AG04450 (cell line): ENCODE measurements around the gene SWT1. TPM values are rescaled to one million over a fixed set of nuclear protein-coding genes. Genes with fewer than 3 reads are reported as not detected.
"Not testable (repeated sequence)": the region's sequence is repeated elsewhere in the genome, so short reads cannot be mapped to it uniquely, and the experiment has no call there.

ENCODE experiments used
- CTCF ChIA-PET: fragments of 300-600, 350-600 bp; formaldehyde crosslinking; extraction: SDS; loops from one replicate; lab custom pipeline; 2022; ENCODE audit warnings: antibody characterized with exemption, inconsistent platforms; lab: Charles Lee
- POLR2A ChIA-PET: fragments of 350-600 bp; formaldehyde crosslinking; extraction: SDS; loops from one replicate; lab custom pipeline; 2021; ENCODE audit warnings: antibody characterized with exemption, inconsistent platforms; lab: Yijun Ruan, JAX
- DNase-seq: peaks from one replicate; pipeline ENCODE4 v3.0.0-alpha.2; 2011; ENCODE audit warnings: low read depth, low spot score
- H3K27ac ChIP-seq: one replicate; pipeline ENCODE4 v1.5.1; 2012; ENCODE audit warnings: low read depth, low read length, control low read depth
- H3K27me3 ChIP-seq: one replicate; pipeline ENCODE4 v1.6.0; 2012; ENCODE audit warnings: low read length; ENCODE audit not compliant: control insufficient read depth, insufficient read depth
- H3K4me3 ChIP-seq: 2 replicates; pipeline ENCODE4 v1.5.1; 2011; ENCODE audit warnings: mild to moderate bottlenecking, low read depth, low read length, control low read depth
- H3K9me3 ChIP-seq: 2 replicates; pipeline ENCODE4 v1.5.1; 2012; ENCODE audit warnings: low read length; ENCODE audit not compliant: control insufficient read depth, insufficient read depth
- polyA plus RNA-seq: library from polyadenylated mRNA; depleted of rRNA; stranded (reverse); fragments of >200 nt; gene quantifications from 2 replicates; pipeline ENCODE4 v1.2.3, GENCODE V29; 2011
- TF ChIP-seq, protein P1 (sequence below): IDR thresholded peaks from 2 replicates; pipeline ENCODE4 v1.5.1; 2011; ENCODE audit warnings: low read depth, low read length, control low read depth, inconsistent platforms

Gene SWT1
- polyA plus RNA-seq, 1 experiment = 3.6 TPM

DNA sequence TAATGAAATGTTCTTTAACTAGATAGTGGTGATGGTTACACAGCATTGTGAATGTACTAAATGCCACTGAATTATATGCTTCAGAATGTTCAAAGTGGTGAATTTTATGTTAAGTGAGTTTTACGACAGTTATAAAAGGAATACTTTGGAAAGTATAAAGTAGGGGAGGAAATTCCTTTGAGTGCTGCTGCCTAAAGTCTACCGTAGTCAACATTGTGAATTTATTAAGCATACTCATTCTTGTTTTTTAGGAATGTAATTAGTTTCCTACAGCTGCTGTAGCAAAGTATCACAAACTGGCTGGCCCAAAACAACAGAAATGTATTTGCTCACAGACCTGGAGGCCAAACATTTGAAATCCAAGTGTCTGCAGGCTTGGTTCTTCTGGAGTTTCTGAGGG, 73.0 kb downstream of the SWT1 start:
- H3K27me3 ChIP-seq = no peaks in the 10 kb centered on the region
- H3K4me3 ChIP-seq = no peak overlapping the region
- DNase-seq = no peak
- H3K27ac ChIP-seq = no peak overlapping the region
- ChIA-PET CTCF (no interaction called here), POLR2A (no interaction called here)
- no peaks in the 10 kb centered on the region for H3K9me3 ChIP-seq
- TF ChIP-seq, protein P1, sequence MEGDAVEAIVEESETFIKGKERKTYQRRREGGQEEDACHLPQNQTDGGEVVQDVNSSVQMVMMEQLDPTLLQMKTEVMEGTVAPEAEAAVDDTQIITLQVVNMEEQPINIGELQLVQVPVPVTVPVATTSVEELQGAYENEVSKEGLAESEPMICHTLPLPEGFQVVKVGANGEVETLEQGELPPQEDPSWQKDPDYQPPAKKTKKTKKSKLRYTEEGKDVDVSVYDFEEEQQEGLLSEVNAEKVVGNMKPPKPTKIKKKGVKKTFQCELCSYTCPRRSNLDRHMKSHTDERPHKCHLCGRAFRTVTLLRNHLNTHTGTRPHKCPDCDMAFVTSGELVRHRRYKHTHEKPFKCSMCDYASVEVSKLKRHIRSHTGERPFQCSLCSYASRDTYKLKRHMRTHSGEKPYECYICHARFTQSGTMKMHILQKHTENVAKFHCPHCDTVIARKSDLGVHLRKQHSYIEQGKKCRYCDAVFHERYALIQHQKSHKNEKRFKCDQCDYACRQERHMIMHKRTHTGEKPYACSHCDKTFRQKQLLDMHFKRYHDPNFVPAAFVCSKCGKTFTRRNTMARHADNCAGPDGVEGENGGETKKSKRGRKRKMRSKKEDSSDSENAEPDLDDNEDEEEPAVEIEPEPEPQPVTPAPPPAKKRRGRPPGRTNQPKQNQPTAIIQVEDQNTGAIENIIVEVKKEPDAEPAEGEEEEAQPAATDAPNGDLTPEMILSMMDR = no peak

DNA sequence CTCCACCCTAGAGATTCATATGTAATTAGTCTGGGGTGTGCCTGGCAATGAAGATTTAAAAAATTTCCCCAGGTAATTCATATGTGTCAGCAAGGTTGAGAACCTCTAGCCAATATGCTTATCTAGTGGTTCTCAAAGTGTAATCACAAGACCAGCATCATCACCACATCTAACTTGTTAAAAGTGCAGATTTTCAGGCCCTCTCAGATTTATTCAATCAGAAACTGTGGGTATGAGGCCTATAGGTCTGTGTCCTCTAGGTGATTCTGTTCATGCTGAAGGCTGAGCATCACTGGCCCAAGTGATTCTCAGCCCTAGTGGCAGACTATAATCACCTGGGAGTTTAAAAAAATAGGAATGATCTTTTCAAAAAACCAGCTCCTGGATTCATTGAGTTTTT, 75.9 kb downstream of the SWT1 start:
- H3K27me3 ChIP-seq = no peaks in the 10 kb centered on the region
- H3K4me3 ChIP-seq = no peak overlapping the region
- ChIA-PET POLR2A (no interaction called here), CTCF (no interaction called here)
- DNase-seq = no peak
- TF ChIP-seq, protein P1 = no peak
- H3K27ac ChIP-seq = no peak overlapping the region
- H3K9me3 ChIP-seq = no peaks in the 10 kb centered on the region

DNA sequence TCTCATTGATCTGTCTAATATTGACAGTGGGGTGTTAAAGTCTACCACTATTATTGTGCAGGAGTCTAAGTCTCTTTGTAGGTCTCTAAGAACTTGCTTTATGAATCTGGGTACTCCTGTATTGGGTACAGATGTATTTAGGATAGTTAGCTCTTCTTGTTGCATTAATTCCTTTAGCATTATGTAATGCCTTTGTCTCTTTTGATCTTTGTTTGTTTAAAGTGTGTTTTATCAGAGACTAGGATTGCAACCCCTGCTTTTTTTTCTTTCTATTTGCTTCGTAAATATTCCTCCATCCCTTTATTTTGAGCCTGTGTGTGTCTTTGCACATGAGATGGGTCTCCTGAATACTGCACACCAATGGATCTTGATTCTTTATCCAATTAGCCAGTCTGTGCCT, 77.2 kb downstream of the SWT1 start:
- H3K4me3 ChIP-seq, POLR2A ChIA-PET, H3K9me3 ChIP-seq, H3K27ac ChIP-seq, CTCF ChIA-PET, H3K27me3 ChIP-seq, DNase-seq: not testable (repeated sequence)

DNA sequence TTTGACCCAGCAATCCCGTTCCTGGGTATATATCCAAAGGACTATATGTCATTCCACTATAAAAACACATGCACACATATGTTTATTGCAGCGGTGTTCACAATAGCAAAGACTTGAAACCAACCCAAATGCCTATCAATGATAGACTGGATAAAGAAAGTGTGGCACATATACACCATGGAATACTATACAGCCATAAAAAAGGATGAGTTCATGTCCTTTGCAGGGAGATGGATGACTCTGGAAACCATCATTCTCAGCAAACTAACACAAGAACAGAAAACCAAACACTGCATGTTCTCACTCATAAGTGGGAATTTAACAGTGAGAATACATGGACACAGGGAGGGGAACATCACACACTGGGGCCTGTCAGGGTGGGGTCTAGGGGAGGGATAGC, 80.2 kb downstream of the SWT1 start:
- H3K4me3 ChIP-seq, H3K27ac ChIP-seq, H3K27me3 ChIP-seq, POLR2A ChIA-PET, H3K9me3 ChIP-seq, DNase-seq: not testable (repeated sequence)
- CTCF ChIA-PET = interaction anchor here (1.3 to 3.6 kb wide), 3 partner anchors 59 to 443 kb away, joined by 3 to 45 read pairs (median 27); no protein-coding TSS in a partner anchor

DNA sequence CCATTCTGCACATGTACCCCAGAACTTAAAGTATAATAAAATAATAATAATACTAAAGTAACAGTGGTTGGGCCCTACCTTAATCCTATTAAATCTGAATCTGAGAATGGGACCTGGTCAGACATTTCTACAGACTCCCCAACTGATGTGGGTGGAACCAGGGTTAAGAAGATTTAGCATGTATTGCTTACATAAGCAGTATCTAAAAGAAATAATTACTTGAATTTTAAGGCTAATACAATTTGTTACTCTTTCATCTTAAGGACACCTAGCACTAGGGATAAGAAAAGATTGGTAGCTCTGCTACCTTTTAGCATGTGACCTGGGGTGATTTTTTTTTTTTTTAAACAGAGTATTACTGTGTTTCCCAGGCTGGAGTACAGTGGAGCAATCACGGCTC, 80.7 kb downstream of the SWT1 start:
- DNase-seq = no peak
- no peaks in the 10 kb centered on the region for H3K9me3 ChIP-seq
- no peaks in the 10 kb centered on the region for H3K27me3 ChIP-seq
- H3K4me3 ChIP-seq = no peak overlapping the region
- POLR2A ChIA-PET = interaction anchor here (1.6 kb wide), 1 partner anchor 80 kb away, joined by 3 read pairs; the partner anchor contains the start of gene IVNS1ABP
- CTCF ChIA-PET = interaction anchor here (0.8 to 3.6 kb wide), 14 partner anchors 12 to 443 kb away, joined by 3 to 45 read pairs (median 6); no protein-coding TSS in a partner anchor
- TF ChIP-seq, protein P1 = no peak
- H3K27ac ChIP-seq = no peak overlapping the region

DNA sequence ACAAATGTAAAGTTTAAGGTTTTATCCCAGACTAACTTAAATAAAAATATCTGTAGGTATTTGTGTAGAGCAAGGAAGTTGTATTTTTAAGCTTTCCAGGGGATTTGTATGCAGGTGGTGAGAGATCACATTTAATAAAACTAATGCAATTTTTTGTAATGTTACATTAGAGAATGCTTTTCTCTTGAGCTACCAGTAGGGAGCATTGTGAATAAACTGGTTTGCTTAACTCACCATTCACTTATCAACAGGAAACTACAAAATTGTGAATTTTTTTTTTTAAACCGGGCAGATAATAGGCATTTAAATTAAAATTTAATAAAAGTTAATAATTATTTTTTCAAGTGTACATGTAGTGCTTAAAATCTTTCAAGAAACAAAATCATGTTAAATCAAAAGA, 81.5 kb downstream of the SWT1 start:
- H3K9me3 ChIP-seq = no peaks in the 10 kb centered on the region
- H3K27me3 ChIP-seq = no peaks in the 10 kb centered on the region
- no peak for DNase-seq
- H3K27ac ChIP-seq = no peak overlapping the region
- ChIA-PET CTCF (interaction anchor here (0.6 to 3.6 kb wide), 25 partner anchors 10 to 935 kb away, joined by 3 to 45 read pairs (median 5); no protein-coding TSS in a partner anchor), POLR2A (interaction anchor here (0.7 to 1.6 kb wide), 2 partner anchors 79 to 431 kb away, joined by 3 read pairs; partner anchors contain the start of gene IVNS1ABP)
- H3K4me3 ChIP-seq = no peak overlapping the region
- TF ChIP-seq, protein P1 = peak; percentile 56
